GM19455 (cell line): ENCODE data around the gene CLTB.
A peak's percentile ranks its signal among the peaks of the same experiment; 100 is the strongest.

Experiments used
- ATAC-seq: cut with Tn5 transposase; IDR thresholded peaks from one replicate; pipeline ENCODE4 v1.9.1; 2021; ENCODE audit not compliant: unreplicated experiment

Gene CLTB

GRCh38 chr5:176383961-176384360, 32.4 kb downstream of the CLTB start:
- ATAC-seq, result no peak

GRCh38 chr5:176383248-176383905, 33.0 kb downstream of the CLTB start:
- no peak for ATAC-seq

GRCh38 chr5:176382721-176383120, 33.6 kb downstream of the CLTB start:
- no peak for ATAC-seq

GRCh38 chr5:176381979-176382378, 34.4 kb downstream of the CLTB start:
- ATAC-seq, result no peak

- ATAC-seq, result no peak
Measured at GRCh38 chr5:176381423-176381822, 34.9 kb downstream of the CLTB start.

GRCh38 chr5:176379881-176380280, 36.5 kb downstream of the CLTB start:
- ATAC-seq, result no peak

GRCh38 chr5:176373100-176373818, 43.1 kb downstream of the CLTB start:
- ATAC-seq, result no peak

- ATAC-seq, result no peak
Measured at GRCh38 chr5:176371621-176372539, 44.5 kb downstream of the CLTB start.

GRCh38 chr5:176369934-176370711, 46.2 kb downstream of the CLTB start:
- ATAC-seq, result no peak

- no peak for ATAC-seq
Measured at GRCh38 chr5:176368726-176369125, 47.6 kb downstream of the CLTB start.

- ATAC-seq, result no peak
Measured at GRCh38 chr5:176366232-176366894, 50.0 kb downstream of the CLTB start.

- peak; percentile 25 for ATAC-seq
Measured at GRCh38 chr5:176365351-176366231, 50.7 kb downstream of the CLTB start, which contains the start of gene ARL10. ARL10 (plus strand) TSS chr5:176365487; CDS start chr5:176365564, 77 bp downstream.

GRCh38 chr5:176364765-176365350, 51.5 kb downstream of the CLTB start:
- no peak for ATAC-seq

- peak; percentile 3 for ATAC-seq
Measured at GRCh38 chr5:176362233-176362490, 54.2 kb downstream of the CLTB start.

GRCh38 chr5:176361437-176362232, 54.7 kb downstream of the CLTB start, which contains the start of gene KIAA1191:
KIAA1191 (minus strand) TSS chr5:176361764; CDS start chr5:176359508, 2,256 bp downstream.
- peak; percentile 89 for ATAC-seq

GRCh38 chr5:176360894-176361436, 55.4 kb downstream of the CLTB start:
- no peak for ATAC-seq

GRCh38 chr5:176359658-176360057, 56.7 kb downstream of the CLTB start:
- no peak for ATAC-seq

GRCh38 chr5:176356179-176356566, 60.2 kb downstream of the CLTB start:
- no peak for ATAC-seq
